Measurements from ENCODE around the gene SPRR1B. TPM values are rescaled to one million over a fixed set of nuclear protein-coding genes. Genes with fewer than 3 reads are reported as not detected.

SPRR1B gene
- total RNA-seq, 1 experiment from 2014 or later: not detected

DNA sequence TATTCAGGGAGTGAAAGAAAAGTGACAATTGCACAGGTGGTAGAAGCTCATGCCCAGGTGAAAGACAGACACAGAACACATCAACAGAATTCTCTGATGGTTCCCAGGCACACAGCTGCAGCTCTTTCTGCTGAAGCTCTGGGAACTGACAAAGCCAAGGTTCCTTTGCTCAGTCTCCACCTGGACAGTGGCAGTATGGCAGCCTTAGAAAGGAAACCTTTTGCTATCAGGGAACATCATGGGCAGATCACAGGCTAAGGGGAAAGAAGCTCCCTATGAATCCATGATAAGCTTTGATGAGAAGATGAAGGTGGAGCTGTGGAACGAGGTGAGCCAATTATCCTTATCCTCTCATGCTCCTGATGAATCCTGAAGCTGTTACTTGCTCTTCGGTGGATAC lies 39.2 kb downstream of the SPRR1B start:
- no peaks in the 10 kb centered on the region for H3K9me3 ChIP-seq (ENCODE audit: control insufficient read depth, insufficient read depth, low read depth, low read length)
- no peak overlapping the region for H3K27ac ChIP-seq (ENCODE audit: low read length)
- no peak for DNase-seq (ENCODE audit: low read depth, low spot score)
- H3K36me3 ChIP-seq (ENCODE audit: control insufficient read depth, insufficient read depth, low read length): no peaks in the 10 kb centered on the region
- ChIA-PET POLR2A (no interaction called here), CTCF (no interaction called here)
- in situ Hi-C loops (cut with HindIII; ENCODE audit: low pct_unique_long_range_greater_than_20kb, low sequenced_read_pairs): no loop called here
- intact Hi-C loops (cut with micrococcal nuclease; ENCODE audit: unreplicated experiment): no loop called here
- H3K27me3 ChIP-seq (ENCODE audit: control insufficient read depth, insufficient read depth, low read length): no peaks in the 10 kb centered on the region
- H3K4me3 ChIP-seq (ENCODE audit: low read depth in 2 of 2, low read length in 2 of 2): no peak overlapping the region
- BruUV-seq (replicated peaks): no TSS peak
- H3K4me1 ChIP-seq (ENCODE audit: control insufficient read depth, insufficient read depth, low read length): no peaks in the 10 kb centered on the region
- no peak for ATAC-seq
- TF ChIP-seq, protein P1, sequence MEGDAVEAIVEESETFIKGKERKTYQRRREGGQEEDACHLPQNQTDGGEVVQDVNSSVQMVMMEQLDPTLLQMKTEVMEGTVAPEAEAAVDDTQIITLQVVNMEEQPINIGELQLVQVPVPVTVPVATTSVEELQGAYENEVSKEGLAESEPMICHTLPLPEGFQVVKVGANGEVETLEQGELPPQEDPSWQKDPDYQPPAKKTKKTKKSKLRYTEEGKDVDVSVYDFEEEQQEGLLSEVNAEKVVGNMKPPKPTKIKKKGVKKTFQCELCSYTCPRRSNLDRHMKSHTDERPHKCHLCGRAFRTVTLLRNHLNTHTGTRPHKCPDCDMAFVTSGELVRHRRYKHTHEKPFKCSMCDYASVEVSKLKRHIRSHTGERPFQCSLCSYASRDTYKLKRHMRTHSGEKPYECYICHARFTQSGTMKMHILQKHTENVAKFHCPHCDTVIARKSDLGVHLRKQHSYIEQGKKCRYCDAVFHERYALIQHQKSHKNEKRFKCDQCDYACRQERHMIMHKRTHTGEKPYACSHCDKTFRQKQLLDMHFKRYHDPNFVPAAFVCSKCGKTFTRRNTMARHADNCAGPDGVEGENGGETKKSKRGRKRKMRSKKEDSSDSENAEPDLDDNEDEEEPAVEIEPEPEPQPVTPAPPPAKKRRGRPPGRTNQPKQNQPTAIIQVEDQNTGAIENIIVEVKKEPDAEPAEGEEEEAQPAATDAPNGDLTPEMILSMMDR (IDR thresholded peaks at IDR 0.05): no peak
- TF ChIP-seq REST (IDR thresholded peaks at IDR 0.05; ENCODE audit: insufficient read depth in 1 of 2, low read depth in 2 of 2, low read length in 1 of 2): no peak

DNA sequence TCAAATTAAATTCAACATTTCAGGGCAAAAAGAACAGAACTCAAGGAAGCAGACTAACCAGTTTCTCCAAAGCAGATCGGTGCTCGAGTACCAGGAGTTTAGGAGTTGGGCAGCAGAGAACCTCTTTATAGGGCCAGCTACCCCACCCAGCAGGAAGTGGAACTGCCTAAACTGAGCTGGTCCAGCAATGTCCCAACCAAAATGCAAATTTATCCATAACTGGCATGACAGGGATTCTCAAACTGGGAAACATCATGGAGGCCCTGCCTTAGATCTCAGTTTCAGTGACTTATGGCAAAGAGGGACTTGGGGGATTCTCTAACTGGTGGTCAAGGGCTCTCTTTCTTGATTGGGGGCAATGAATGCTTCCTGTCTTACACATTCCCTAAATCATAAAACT lies 40.5 kb downstream of the SPRR1B start, which contains the start of gene SPRR2B:
Gene SPRR2B, minus strand, starts transcription at position 101 of the 400 bp plus-strand sequence. CDS start 772 bp downstream, outside the sequence.
- Histone ChIP-seq H3K9me3 (ENCODE audit: control insufficient read depth, insufficient read depth, low read depth, low read length) (no peaks in the 10 kb centered on the region), H3K36me3 (ENCODE audit: control insufficient read depth, insufficient read depth, low read length) (no peaks in the 10 kb centered on the region), H3K27ac (ENCODE audit: low read length) (no peak within 1 kb of the TSS), H3K4me3 (ENCODE audit: low read depth in 2 of 2, low read length in 2 of 2) (no peak within 1 kb of the TSS), H3K27me3 (ENCODE audit: control insufficient read depth, insufficient read depth, low read length) (no peaks in the 10 kb centered on the region), H3K4me1 (ENCODE audit: control insufficient read depth, insufficient read depth, low read length) (no peaks in the 10 kb centered on the region)
- ATAC-seq: no peak
- in situ Hi-C loops (cut with HindIII; ENCODE audit: low pct_unique_long_range_greater_than_20kb, low sequenced_read_pairs) (no loop called here), intact Hi-C loops (cut with micrococcal nuclease; ENCODE audit: unreplicated experiment) (loop anchor here (1.0 kb wide), 1 partner anchor 22 kb away; no protein-coding TSS in a partner anchor)
- POLR2A ChIA-PET: no interaction called here
- DNase-seq (ENCODE audit: low read depth, low spot score): no peak
- no TSS peak for BruUV-seq (replicated peaks)
- TF ChIP-seq POLR2AphosphoS5 (IDR thresholded peaks at IDR 0.05; ENCODE audit: low read depth, low read length) (no peak), REST (IDR thresholded peaks at IDR 0.05; ENCODE audit: insufficient read depth in 1 of 2, low read depth in 2 of 2, low read length in 1 of 2) (no peak), TCF7L2 (IDR thresholded peaks at IDR 0.05; ENCODE audit: low read depth, low read length) (no peak), SIN3A (IDR thresholded peaks at IDR 0.05; ENCODE audit: borderline replicate concordance, insufficient read depth, low read depth, low read length) (no peak)
- TF ChIP-seq, protein P1 (IDR thresholded peaks at IDR 0.05): no peak
- CTCF ChIA-PET: no interaction called here
